AG10803 (cell line): ENCODE measurements around the gene CTRB1.
"Not testable (repeated sequence)": the region's sequence is repeated elsewhere in the genome, so short reads cannot be mapped to it uniquely, and the experiment has no call there.

Experiments
- DNase-seq: peaks from one replicate; pipeline ENCODE4 v3.0.0; 2010; ENCODE audit warnings: low read depth
- H3K4me3 ChIP-seq: 2 replicates; pipeline ENCODE4 v1.5.1; 2011; ENCODE audit warnings: mild to moderate bottlenecking, low read length, control low read depth
- CTCF ChIP-seq: conservative IDR thresholded peaks from 2 replicates; pipeline ENCODE4 v1.5.1; 2011; ENCODE audit warnings: mild to moderate bottlenecking, low read length, control low read depth, inconsistent platforms

Gene CTRB1

DNA sequence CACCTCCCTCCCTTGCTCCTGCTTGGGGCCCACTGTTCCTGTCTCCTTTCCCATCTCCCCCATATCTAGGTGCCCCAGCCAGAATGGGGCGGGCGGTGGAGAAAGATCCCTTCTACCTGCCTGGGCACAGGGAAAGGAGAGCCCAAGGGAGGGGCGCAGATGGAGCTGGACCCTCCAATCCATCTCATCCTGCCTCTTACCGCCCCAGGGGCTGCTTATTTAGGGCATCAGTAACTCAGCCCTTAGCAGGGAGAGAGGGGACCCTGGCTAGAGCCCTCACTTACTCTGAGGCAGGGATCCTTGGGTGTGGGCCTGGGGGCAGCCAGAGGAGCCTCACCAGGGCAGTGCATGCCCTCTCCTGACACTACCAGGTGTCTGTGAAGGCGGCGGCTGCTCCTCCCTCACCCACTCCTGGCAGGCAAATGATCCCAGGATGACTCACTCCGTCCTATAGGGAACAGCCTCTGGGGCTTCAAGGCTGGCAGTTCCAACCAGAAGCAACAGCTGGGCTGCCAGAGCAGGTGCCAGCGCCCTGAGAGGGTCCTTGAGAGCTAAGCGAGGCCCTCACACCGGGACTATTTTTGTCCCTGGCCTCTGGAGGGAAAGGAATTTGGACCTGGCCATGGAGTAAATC is 49.0 kb downstream of the CTRB1 start:
- DNase-seq, result no peak
- no peak for TF ChIP-seq CTCF
- no peak overlapping the region for H3K4me3 ChIP-seq

- DNase-seq, H3K4me3 ChIP-seq: not testable (repeated sequence)
These were observed 50.6 kb downstream of the CTRB1 start for GRCh38 chr16:75269358-75269757.

DNA sequence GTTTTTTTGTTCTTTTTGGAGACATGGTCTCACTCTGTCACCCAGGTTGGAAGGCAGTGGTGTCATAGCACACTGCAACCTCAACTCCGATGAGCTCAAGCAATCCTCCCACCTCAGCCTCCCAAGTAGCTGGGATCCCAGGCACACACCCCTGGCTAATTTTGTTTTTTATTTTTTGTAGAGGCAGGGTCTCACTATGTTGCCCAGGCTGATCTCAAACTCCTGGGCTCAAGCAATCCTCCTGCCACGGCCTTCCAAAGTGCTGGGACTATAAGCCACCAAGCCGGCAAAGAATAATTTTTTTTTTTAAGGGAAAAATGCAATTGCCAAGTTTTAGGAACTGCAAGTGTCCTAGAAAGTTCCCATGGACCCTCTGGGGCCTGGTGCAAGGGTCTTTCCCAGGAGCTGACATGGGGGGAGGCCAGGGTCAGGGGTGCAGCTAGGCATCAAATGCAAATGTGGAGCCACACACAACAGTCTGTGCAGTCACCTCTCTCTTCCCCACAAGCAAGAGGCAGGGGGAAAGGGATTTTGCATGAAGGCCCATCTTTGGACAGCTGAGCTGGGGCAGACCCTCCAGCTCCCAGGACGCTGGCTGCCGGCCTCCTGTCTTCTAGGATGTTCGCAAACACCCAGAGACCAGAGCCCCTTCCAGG is 52.8 kb downstream of the CTRB1 start:
- H3K4me3 ChIP-seq, result no peak overlapping the region
- DNase-seq, result no peak
- no peak for TF ChIP-seq CTCF

DNA sequence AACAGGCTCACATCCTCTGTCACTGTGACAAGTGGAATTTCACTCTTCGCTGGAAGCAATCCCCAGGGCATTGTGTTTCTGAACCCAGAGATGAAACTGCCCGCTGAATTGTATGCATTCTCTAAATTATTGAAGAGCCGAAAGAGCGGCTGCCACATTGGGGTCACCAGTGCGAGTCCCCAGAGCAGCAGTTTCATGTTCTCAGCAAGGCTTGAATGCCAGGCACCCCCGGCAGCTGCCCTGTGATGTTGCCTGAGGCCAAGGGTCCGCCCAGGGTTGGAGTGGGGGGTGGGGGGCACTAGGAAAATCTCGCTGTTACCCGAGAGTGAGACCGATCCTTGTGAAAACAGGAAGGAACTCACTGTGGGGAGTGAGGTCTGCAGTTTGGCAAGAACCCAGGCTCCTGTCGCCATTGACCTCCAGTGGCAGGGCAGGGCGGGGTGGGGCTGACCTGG is 53.3 kb downstream of the CTRB1 start:
- no peak for TF ChIP-seq CTCF
- H3K4me3 ChIP-seq, result no peak overlapping the region
- no peak for DNase-seq

- not testable (repeated sequence) for H3K4me3 ChIP-seq, DNase-seq
These were observed 53.8 kb downstream of the CTRB1 start for GRCh38 chr16:75272629-75273028.

- DNase-seq, result no peak
- H3K4me3 ChIP-seq, result no peak overlapping the region
- no peak for TF ChIP-seq CTCF
These were observed 54.5 kb downstream of the CTRB1 start for GRCh38 chr16:75273054-75273925.
